Central memory CD8-positive, alpha-beta T cell (primary cell): ENCODE results near the gene RBM20.

Source experiments
- ATAC-seq: fragments of 150-1000 bp; cut with Tn5 transposase; replicated peaks from 2 replicates; pipeline ENCODE4 v1.10.0; 2022; ENCODE audit warnings: mild to moderate bottlenecking, moderate FRiP score, moderate number of reproducible peaks; ENCODE audit not compliant: poor library complexity, severe bottlenecking; ENCODE audit errors: extremely low read depth
- DNase-seq, 2 donors: peaks; one replicate each; pipeline ENCODE4 v3.0.0; 2021; ENCODE audit warnings: low spot score in 2 of 2
- H3K27ac Mint-ChIP-seq: one replicate; pipeline ENCODE4 v1.8.0; 2022; ENCODE audit warnings: low read depth, mild to moderate bottlenecking, moderate library complexity, mixed read lengths
- H3K27me3 Mint-ChIP-seq: one replicate; pipeline ENCODE4 v1.8.0; 2022; ENCODE audit warnings: mixed read lengths
- H3K36me3 Mint-ChIP-seq: one replicate; pipeline ENCODE4 v1.8.0; 2022; ENCODE audit warnings: mild to moderate bottlenecking, moderate library complexity, mixed read lengths; ENCODE audit not compliant: insufficient read depth
- H3K4me1 Mint-ChIP-seq: one replicate; pipeline ENCODE4 v1.8.0; 2022; ENCODE audit warnings: mixed read lengths
- H3K4me3 Mint-ChIP-seq: one replicate; pipeline ENCODE4 v1.8.0; 2022; ENCODE audit warnings: mild to moderate bottlenecking, moderate library complexity, mixed read lengths
- H3K9me3 Mint-ChIP-seq: one replicate; pipeline ENCODE4 v1.8.0; 2022; ENCODE audit warnings: mixed read lengths

The RBM20 gene

DNA sequence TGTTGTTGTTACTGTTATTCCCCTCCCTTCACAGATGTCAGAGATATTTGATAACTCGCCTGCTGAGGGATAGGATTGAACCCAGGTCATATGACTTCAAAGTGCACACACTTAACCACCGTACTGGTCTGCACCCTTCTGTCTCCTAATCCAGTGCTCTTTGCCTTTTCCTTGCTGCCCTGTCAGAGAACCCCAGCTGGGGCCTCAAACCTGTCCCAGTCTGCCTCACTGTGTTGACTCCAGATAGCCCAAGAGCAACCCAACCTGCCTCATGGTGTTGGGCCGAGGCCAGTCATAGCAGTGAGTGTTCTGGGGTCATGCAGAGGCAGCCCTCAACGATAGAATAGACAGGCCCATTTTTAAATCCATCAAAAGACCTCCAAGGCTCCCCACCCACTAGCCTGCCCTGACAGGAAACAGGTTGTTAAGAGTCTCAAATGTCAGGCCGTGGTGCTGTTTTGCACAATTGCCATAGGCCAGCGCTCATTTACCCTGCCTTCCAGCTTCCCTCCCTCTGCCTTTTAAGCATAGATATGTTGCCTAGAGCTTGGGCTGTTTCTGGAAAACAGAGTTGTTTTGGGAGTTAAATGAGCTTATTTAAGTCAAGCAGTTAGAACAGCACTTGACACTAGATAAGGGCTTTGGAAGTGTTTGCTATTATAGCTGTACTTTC, 190.6 kb downstream of the RBM20 start:
- no peaks in the 10 kb centered on the region for H3K27me3 Mint-ChIP-seq
- no peaks in the 10 kb centered on the region for H3K36me3 Mint-ChIP-seq
- no peaks in the 10 kb centered on the region for H3K9me3 Mint-ChIP-seq
- no peak overlapping the region for H3K27ac Mint-ChIP-seq
- no peak for ATAC-seq
- H3K4me1 Mint-ChIP-seq: peaks cover 17% of the 10 kb centered on the region
- H3K4me3 Mint-ChIP-seq: no peak overlapping the region
- DNase-seq: no peak

DNA sequence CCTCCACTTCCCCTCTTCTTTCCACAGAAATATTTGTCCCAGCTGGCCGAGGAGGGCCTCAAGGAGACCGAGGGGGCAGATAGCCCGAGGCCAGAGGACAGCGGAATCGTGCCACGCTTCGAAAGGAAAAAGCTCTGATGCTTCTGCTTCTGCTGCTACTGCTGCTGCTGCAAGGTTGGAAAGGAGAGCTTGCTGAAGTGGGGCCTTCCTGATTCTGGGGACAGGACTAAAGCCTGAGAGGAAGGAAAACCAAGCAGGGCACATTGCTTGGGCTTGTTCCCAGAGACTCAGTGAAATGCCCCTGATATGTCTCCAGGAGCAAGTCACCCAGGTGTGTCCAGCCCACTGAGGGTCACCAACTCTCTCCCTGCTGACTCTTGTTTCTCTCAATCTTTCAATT, 191.7 kb downstream of the RBM20 start:
- ATAC-seq (no peak), DNase-seq (no peak)
- Mint-ChIP-seq H3K9me3 (no peaks in the 10 kb centered on the region), H3K4me1 (peaks cover 19% of the 10 kb centered on the region), H3K27ac (no peak overlapping the region), H3K36me3 (no peaks in the 10 kb centered on the region), H3K27me3 (no peaks in the 10 kb centered on the region), H3K4me3 (no peak overlapping the region)

- Mint-ChIP-seq H3K27me3 (no peaks in the 10 kb centered on the region), H3K4me1 (peaks cover 25% of the 10 kb centered on the region), H3K27ac (no peak overlapping the region), H3K9me3 (no peaks in the 10 kb centered on the region), H3K36me3 (no peaks in the 10 kb centered on the region), H3K4me3 (no peak overlapping the region)
- ATAC-seq (no peak), DNase-seq (no peak)
These were observed 192.6 kb downstream of the RBM20 start for GRCh38 chr10:110836706-110837105.

DNA sequence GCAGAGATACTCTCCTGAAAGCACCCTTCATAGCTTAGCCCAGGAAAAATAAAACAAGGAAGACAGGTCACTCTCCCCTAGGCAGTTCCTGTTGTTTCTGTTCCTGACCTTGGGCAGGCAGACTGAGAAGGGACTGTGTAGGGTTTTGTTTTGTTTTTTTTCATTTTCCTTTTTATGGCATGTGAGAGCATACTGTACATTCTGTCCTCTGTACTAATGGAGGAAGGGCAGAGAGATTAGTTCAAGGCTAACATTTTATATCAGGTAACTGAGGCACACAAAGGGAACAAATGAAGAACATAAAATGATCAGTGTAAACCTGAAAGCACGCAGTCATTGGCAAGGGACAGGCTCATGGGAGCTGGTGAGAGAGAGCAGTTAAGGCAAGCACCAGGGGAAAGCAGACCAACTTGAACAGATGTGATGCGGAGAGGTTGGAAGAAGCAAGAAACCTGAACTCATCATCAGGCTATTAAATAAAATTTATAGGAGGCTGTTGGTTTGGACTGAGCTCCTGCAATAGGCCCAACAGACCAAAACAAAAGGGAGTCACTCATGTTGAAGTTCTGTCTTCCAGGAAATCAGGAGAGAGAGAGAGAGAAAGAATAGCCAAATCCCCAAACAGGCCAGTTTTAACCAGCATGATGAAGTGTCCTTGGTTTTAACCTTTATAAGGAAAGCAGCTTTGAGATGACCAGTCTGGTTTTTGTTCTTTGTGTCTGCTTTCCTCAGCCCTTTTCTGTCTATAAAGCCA, 193.5 kb downstream of the RBM20 start:
- Mint-ChIP-seq H3K36me3 (no peaks in the 10 kb centered on the region), H3K4me3 (no peak overlapping the region), H3K4me1 (peaks cover 34% of the 10 kb centered on the region), H3K9me3 (no peaks in the 10 kb centered on the region), H3K27me3 (no peaks in the 10 kb centered on the region), H3K27ac (no peak overlapping the region)
- ATAC-seq (no peak), DNase-seq (no peak)

- no peak overlapping the region for H3K4me3 Mint-ChIP-seq
- ATAC-seq (no peak), DNase-seq (no peak)
- H3K36me3 Mint-ChIP-seq: no peaks in the 10 kb centered on the region
- no peaks in the 10 kb centered on the region for H3K27me3 Mint-ChIP-seq
- peaks cover 53% of the 10 kb centered on the region for H3K4me1 Mint-ChIP-seq
- H3K9me3 Mint-ChIP-seq: no peaks in the 10 kb centered on the region
- H3K27ac Mint-ChIP-seq: no peak overlapping the region
These were observed 196.2 kb downstream of the RBM20 start for GRCh38 chr10:110840225-110840922.

DNA sequence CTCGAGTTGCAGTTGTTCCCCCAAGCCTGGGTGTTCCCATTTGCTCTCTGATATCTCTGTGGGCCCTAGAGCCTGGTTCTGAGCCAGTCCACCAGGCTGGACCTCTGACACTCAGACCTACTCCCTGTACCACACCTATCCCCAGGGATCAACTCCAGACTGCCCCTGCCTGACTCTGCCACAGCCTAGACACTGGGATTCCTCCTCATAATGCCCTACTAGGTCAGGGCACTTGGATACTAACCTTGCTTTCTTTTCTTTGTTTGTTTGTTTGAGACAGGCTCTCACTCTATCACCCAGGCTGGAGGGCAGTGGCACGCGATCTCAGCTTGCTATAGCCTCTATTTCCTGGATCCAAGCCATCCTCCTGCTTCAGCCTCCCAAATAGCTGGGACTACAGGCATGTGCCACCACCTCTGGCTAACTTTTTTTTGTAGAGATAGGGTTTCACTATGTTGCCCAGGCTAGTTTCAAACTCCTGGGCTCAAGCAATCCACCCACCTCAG, 196.8 kb downstream of the RBM20 start:
- Mint-ChIP-seq H3K9me3 (no peaks in the 10 kb centered on the region), H3K4me3 (no peak overlapping the region), H3K36me3 (no peaks in the 10 kb centered on the region), H3K27ac (no peak overlapping the region), H3K4me1 (peaks cover 58% of the 10 kb centered on the region), H3K27me3 (no peaks in the 10 kb centered on the region)
- ATAC-seq (no peak), DNase-seq (no peak)

DNA sequence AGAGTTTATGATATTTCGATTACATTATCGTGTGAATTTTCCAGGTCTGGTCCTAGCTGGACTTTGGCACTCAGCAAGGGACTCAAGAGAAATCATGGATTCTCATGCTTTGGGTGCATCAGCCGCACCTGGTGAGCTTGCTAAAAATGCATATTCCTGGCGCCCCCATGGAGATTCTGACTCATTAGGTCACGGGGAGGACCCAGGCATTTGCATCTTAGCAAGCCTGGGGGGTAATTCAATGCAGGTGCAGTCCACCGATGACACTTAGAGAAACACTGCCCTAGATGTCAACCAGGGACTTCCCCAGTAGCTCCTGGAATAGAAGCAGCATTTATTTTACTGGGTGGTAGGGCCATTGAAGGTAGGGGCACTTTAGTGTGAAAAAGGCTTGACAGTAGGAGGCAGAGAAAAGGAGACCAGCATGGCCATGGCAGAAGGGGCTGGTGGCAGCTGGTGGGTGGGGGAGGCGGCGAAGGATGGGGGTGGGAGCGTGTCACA, 197.7 kb downstream of the RBM20 start:
- no peaks in the 10 kb centered on the region for H3K27me3 Mint-ChIP-seq
- H3K36me3 Mint-ChIP-seq: no peaks in the 10 kb centered on the region
- DNase-seq (no peak), ATAC-seq (no peak)
- peaks cover 65% of the 10 kb centered on the region for H3K4me1 Mint-ChIP-seq
- H3K27ac Mint-ChIP-seq: peak overlapping the region; percentile 66
- no peak overlapping the region for H3K4me3 Mint-ChIP-seq
- no peaks in the 10 kb centered on the region for H3K9me3 Mint-ChIP-seq

GRCh38 chr10:110842326-110842904, 198.3 kb downstream of the RBM20 start:
- H3K4me1 Mint-ChIP-seq: peaks cover 65% of the 10 kb centered on the region
- ATAC-seq (no peak), DNase-seq (no peak)
- H3K4me3 Mint-ChIP-seq: no peak overlapping the region
- no peaks in the 10 kb centered on the region for H3K36me3 Mint-ChIP-seq
- peak overlapping the region; percentile 66 for H3K27ac Mint-ChIP-seq
- H3K9me3 Mint-ChIP-seq: no peaks in the 10 kb centered on the region
- H3K27me3 Mint-ChIP-seq: no peaks in the 10 kb centered on the region

GRCh38 chr10:110843031-110843430, 198.9 kb downstream of the RBM20 start:
- DNase-seq (peak in 1 of 2 donors; percentile 35), ATAC-seq (peak; percentile 92)
- Mint-ChIP-seq H3K4me3 (peak overlapping the region; percentile 34), H3K36me3 (no peaks in the 10 kb centered on the region), H3K4me1 (peaks cover 65% of the 10 kb centered on the region), H3K27me3 (no peaks in the 10 kb centered on the region), H3K27ac (peak overlapping the region; percentile 66), H3K9me3 (no peaks in the 10 kb centered on the region)

- no peak overlapping the region for H3K4me3 Mint-ChIP-seq
- no peaks in the 10 kb centered on the region for H3K9me3 Mint-ChIP-seq
- H3K27ac Mint-ChIP-seq: peak overlapping the region; percentile 71
- ATAC-seq: no peak
- peaks cover 3% of the 10 kb centered on the region for H3K36me3 Mint-ChIP-seq
- peaks cover 70% of the 10 kb centered on the region for H3K4me1 Mint-ChIP-seq
- no peak for DNase-seq
- H3K27me3 Mint-ChIP-seq: no peaks in the 10 kb centered on the region
These were observed 199.9 kb downstream of the RBM20 start for GRCh38 chr10:110843796-110844616.

DNA sequence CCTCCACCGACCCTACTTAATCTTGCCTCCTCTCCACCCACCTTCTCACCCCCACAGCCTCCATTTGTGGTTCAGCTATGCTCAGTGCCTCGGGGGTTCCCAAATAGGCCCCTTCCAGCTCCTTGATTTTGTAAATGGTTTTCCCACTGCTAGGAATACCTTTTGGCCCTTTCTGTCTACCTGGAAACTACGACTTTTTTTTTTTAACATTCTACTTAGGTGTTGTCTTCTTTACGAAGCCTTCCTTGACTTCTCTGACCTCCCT, 200.4 kb downstream of the RBM20 start:
- Mint-ChIP-seq H3K27ac (peak overlapping the region; percentile 71), H3K36me3 (peaks cover 3% of the 10 kb centered on the region), H3K27me3 (no peaks in the 10 kb centered on the region), H3K9me3 (peaks cover under 1% of the 10 kb centered on the region), H3K4me3 (no peak overlapping the region), H3K4me1 (peaks cover 75% of the 10 kb centered on the region)
- DNase-seq: no peak
- ATAC-seq: no peak

DNA sequence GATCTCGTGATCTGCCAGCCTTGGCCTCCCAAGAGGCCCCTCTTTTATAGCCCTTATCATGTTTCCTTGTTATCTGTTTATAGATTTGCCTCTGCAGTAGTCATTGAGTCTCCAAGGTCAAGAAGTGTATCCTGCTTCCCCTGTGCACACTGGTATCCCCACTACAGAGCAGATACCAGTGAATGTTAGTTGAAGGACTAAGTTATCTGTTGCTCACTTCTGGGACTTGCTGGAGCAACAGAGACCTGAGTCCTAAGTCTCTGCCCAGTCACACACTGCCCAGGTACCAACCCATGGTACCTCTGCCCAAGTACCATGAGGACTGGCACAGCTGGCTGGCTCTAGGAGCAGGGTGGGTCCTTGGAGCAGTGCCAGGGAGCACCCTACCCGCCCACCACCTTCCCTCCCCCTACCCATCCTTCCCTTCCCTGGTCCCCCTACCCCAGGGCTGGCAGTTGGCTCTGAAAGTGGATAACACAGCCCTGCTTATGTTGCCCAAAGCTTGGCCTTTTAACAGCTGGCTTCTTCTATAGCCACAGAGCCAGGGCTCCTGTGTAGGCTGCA, 201.1 kb downstream of the RBM20 start:
- peaks cover 5% of the 10 kb centered on the region for H3K9me3 Mint-ChIP-seq
- peaks cover 9% of the 10 kb centered on the region for H3K36me3 Mint-ChIP-seq
- H3K4me3 Mint-ChIP-seq: no peak overlapping the region
- DNase-seq (no peak), ATAC-seq (no peak)
- no peaks in the 10 kb centered on the region for H3K27me3 Mint-ChIP-seq
- peaks cover 83% of the 10 kb centered on the region for H3K4me1 Mint-ChIP-seq
- no peak overlapping the region for H3K27ac Mint-ChIP-seq
